ENCODE results near the gene INPP4A.
A peak's percentile ranks its signal among the peaks of the same experiment; 100 is the strongest.

Gene INPP4A

DNA sequence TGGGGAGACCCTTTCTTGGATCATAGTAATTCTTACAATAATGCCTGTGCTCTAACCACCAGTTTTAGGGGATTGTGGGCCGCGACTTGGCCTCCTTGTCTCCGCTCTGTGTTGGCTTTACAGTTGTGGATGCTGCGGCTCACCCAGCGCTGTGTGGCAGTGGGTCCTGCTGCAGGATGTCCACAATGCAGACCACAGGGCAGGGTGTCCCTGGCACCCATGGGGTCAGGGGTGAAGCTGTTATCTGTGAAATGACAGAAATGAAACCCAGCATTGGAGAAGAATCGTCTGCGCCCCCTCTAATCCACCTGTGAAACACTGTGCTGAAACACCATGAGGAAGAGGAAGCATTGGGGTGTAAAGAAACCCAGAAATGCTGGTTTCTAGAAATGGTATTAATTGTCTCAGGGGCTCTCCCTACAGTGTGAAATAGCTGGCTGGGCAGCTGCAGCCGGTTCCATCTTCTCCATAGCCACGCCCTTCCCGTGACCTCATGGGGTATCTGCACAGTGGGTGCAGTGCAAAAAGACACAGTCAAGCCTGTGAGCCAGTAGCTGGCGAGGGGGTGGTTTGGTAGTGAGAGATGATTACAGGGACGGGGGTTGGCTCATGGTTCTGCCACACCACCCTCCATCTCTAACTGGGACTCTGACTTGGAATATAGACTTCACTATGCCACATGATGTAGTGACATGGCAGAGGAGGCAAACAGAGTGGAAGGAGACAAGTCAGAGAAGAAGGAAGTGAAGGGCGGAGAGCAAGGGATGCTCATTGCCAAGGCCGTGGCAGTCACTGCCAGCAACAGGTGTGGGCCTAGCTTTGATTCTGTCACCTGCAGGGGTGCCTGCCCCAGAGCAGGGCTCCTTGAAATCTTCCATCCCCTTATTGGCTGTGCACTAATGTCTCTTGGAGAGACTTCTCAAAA, 16.2 kb downstream of the INPP4A start:
- peak; percentile 50 for DNase-seq (ENCODE audit: low read depth)

DNA sequence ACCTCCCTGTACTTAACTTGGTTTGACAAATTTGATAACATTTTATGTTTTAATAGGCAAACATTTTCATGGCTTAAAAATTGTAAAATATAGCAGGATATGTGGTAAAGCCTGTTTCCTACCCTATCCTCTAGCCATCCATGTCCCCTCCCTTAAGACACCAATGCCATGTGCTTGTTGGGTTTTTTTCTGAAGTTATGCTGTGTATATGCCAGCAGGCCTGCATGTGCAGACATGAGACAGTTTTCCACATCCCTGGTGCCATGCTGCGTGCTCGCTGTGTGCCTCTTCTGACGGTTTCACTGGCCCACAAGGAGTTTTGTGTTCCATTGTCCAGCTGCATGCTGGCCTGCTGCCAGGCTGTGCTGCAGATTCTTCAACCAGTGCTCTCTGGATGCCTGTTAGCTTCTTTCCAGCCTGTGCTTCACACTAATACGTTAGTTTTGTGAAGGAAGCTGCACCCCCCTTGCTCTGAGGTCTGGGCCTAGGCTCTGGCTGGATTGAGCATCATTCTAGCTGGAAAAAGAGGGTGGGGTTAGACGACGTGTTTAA, 16.9 kb downstream of the INPP4A start:
- DNase-seq (ENCODE audit: low read depth): no peak

DNA sequence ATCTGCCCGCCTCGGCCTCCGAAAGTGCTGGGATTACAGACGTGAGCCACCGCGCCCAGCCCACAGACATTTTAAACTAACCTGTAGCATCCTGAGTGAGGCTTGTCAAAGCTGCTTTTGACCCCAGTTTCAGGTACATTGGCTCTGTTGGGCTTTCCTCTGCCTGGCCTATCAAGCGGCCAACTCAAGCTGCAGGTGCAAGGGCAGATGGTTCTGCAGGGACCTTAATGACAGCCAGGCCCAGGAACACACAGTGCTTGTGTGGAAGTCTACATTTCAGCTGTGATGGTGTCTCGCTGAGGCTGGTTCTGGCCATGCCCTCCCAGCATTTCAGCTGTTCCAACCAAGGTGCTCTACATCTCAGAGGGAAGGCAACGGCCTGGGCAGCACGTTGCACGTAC, 18.4 kb downstream of the INPP4A start:
- no peak for DNase-seq (ENCODE audit: low read depth)

DNA sequence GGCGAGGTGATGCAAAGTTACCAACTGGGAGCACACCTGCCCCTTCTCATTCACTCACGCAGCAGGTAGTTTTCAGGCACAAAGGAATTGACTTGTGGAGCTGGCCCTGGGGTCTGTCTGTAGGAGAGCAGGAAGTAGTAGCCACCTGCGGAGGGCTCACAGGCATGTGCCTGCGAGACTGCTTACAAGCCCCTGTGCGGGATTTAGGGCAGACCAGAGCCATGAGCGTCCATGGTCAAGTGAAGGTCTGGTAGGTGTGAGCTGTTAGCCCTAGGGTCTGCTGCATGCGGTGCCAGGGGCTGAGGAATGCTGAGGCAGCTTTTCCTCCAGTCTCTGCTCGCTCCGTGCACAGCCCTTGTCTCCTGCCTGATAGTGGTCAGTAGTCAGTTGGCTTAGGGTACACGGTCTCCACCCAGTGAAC, 18.9 kb downstream of the INPP4A start:
- DNase-seq (ENCODE audit: low read depth): no peak

DNA sequence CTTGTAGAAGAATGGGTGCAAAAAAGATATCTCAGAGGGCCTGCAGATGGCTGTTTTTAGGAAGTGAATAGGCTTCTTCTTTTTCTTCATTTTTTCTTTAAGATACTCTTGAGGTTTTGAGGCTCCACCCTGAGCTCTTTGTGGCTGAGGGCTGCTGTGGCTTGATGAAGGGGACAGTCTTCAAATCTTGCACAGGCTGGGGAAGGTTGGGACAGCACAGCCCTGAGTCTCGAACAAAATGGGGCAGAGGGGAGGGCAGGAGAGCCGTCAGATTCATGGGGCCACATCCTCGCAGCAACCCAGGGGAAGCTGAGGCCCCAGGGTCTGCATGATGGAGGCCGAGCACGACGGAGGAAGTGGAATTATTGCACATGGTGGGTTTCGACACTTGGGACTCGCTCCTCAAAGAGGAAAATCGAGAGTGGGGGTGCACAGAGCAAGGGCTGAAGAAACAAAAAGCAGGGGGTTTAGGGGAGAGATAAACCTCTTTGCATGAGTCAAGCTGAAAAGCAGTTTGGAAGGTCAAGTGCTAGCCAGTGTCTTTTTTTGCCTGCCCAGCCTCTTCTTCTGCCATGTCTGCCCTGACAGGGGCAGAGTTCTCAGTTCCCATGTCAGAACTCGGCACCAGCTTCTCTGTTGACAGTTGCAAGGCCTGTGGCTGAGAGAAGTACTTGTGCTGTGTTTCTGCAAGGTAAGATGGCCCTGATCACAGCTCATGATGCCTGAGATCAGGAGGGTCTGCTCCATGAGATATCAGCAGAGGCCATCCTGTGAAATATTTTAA, 19.5 kb downstream of the INPP4A start:
- DNase-seq (ENCODE audit: low read depth): no peak

DNA sequence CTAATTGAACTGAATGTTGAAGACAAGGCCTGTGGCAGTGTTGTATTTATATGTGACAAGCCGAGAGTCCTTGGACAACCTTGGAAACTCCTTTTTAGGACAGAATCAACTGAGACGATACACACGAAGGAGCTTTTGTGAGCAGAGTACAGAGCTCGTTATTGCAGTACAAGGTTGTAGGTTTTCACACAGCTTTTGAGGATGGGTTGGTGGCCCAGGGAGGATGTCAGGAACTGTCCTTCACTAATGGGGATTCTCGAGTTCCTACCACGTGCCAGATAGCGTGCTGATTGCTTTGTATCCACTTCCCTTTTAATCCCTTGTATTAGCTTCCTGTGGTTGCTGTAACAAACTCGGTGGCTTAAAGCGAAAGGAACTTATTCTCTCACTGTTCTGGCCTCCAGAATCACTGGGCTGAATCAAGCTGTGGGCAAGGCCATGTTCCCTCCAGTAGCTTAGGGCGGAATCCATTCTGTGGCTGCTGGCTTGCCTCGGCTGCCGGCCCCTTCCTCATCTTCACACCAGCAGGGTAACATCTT, 20.2 kb downstream of the INPP4A start:
- no peak for DNase-seq (ENCODE audit: low read depth)

DNA sequence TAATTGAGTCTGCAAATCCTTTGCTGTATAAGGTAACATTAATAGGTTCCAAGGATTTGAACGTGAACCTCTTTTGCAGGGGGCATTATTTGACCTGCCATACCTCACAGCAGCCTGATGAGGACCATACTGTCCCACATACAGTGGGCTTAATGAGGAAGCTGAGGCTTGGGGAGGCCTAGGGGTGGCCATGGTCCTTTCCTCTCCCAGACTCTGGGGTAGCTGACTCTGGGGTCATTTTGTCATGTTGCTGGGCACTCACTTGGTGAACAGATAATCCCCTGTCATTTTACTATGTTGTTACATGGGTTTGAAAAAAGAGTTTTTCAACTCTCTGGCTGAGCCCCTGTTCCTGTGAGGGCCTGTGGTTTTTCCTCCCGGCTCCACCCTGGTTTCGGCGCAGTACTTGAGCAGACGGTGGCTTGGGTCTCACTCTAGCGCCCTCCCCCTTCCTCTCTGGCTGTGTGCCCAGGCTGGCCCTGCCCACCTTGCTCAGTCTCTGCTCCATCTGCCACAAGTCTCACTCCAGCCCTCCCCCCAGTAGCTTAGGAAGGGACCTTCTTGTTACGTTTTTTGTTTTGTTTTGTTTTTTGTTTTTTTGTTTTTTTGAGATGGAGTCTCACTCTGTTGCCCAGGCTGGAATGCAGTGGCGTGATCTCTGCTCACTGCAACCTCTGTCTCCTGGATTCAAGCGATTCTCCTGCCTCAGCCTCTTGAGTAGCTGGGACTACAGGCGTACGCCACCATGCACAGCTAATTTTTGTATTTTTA, 21.0 kb downstream of the INPP4A start:
- DNase-seq (ENCODE audit: low read depth): peak; percentile 74

DNA sequence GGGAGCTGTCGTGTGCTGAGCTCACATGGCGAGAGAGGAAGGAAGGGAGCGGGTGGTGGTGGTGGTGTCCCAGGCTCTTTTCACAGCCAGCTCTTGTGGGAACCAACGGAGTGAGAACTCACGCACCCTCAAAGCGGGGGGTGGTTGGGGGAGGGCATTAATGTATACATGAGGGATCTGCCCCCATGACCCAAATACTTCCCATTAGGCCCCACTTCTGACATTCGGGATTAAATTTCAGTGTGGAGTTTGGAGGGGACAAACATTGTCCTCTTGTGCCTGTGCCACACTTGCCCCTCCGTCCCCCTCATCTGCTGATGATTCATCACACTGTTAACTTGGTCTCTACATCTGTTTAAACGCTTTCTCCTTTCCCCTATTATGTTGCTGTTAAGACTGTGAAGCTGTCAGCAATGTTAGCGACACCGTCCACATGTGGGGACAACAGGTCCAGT, 22.5 kb downstream of the INPP4A start:
- DNase-seq (ENCODE audit: low read depth): no peak

DNA sequence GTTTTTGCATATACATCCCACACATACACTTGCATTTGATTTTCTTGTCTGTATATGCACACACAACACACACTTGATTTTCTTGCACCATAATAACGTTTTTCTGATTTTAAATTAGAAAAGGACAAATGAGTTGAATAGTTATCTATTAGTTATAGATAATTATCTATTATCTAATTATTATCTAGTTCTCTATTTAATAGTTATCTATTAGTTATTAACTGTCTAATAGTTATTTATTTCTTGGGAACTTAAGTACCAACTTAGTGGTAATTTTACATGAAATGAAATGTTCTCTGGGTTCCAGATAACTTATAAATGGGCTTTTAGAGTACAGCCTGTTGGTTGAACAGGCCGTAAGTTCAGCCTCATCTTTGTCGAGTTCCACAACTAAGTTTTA, 23.0 kb downstream of the INPP4A start:
- no peak for DNase-seq (ENCODE audit: low read depth)

DNA sequence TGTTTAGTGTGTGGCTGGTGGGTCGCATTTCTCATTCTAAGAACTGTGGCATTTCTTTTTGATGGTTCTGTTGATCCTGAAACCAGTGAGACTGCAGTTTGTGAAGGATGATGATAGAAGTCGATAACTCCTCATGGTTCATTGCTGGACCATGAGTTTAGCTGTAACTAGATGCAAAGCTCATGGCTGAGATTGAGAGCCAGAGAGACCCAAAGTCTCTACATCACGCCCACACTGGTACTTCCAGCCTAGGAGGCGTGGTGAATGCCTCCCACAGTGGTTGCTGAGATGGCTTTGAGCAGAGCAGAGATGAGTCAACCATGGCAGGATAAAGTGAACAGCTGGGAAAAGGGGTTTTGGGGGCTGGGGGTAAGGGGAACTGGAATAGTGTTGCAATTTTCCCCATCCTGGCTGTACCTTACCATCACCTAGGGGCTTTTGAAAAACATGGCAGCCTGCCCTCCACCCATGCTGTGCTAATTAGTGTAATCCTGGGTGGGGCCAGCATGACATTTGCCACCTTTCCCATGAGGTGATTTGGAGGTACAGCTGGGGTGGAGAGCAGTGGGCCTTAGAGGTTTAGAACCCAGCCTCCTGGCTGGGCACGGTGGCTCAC, 24.1 kb downstream of the INPP4A start:
- no peak for DNase-seq (ENCODE audit: low read depth)

DNA sequence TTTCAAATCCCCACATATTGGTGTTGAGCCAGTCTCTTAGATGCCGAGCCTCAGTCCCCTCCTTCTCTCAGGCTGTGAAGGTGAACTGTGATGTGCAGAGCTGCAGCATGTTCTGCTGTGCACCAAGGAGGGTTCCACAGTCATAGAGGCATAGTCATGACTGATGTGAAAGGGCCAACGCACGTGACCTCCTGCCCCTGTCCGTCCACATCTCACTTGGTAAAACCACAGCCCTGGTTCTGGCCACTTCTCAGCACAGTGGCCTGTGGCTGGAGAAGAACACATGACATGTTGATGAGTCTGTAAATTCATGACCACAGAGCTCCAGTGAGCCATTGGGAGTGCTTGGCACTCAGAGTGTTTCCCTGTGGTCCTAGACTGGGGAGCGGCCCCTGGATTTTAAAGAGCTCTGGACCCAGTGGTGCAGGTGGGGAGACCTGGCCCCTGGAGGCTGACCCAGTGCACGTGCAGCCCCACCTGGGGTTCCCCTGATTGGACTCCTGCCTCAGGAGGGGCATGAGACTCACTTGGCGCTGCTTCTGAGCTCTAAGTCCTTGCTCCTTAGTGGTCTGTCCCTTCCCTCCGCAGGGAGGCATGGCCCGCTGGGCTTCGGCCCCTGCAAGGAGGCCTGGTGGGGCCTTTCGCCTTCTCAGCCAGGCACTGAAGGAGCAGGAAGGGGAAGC, 25.3 kb downstream of the INPP4A start:
- DNase-seq (ENCODE audit: low read depth): no peak

DNA sequence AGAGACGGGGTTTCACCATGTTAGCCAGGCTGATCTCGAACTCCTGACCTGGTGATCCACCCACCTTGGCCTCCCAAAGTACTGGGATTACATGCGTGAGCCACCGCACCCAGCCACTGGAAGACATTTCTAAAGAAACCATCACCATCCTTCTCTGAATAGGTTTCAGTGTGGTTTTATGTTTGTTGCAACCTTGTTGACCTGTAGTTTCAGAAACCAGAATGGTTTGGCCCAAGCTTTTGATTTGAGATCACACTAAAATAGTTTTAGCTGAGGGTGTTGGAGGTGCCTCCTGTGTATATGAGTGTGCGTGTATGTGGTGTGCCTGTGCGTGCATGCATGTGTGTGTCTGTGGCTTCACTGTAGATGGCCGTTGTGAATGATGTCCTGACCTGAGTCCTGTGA, 26.2 kb downstream of the INPP4A start:
- DNase-seq (ENCODE audit: low read depth): no peak

DNA sequence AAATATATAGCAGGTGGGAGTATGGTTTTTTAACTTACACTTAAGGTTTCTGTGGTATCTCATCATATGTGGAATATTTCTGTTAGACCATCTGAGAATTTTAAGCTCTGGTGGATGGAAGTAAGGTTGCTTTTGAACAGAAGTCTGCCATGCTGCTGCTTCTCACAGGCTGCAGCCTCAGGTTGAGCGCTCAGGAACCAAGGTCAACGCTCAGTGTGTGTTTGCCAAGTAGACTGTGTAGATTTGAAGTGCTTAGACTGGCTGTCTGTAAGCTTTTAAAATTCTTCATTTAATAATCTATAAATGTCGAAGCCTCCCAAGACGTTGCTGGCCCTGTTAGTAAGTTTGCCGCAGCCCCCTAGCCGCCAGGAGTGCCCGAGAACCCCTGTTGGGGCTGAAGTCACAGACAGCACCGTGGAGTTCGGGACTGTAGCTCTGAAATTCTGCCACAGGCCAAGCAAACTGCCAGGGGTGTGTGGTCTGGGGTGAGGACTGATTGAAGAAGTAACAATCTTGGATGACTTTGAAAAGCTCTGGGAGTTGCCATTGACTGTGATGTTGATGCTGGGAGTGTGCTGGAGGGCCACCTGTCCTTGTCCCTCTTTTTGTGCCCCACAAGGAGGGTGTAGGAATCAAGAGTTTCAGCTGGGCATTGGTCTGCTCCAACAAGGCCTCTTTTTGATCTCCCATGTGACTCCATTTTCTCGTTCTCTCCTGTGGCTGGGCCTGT, 26.9 kb downstream of the INPP4A start:
- no peak for DNase-seq (ENCODE audit: low read depth)

DNA sequence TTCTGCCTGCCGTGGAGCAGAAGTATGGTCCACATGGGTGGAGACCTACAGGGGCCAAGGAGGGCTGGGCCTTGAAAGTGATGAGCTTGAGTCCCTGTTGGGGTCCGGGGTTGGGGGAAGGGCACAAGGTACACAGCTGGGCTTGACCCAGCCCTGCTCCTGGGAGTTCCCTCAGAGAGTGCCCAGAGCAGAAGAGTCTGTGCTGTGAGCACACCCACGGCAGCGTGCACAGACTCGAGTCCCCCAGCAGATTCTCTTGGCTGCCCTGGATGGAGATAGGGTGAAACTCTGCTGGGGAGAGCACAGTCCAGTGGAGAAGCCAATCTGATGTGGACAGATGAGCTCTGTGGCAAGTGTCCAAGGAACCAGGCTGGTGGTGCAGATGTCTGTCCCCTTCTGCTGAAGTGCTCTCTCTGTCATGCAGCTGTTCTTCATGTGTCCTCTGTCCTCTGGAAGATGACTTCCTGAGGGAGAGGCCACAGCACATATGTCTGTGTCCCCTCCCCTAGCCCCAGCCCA, 27.5 kb downstream of the INPP4A start:
- no peak for DNase-seq (ENCODE audit: low read depth)

DNA sequence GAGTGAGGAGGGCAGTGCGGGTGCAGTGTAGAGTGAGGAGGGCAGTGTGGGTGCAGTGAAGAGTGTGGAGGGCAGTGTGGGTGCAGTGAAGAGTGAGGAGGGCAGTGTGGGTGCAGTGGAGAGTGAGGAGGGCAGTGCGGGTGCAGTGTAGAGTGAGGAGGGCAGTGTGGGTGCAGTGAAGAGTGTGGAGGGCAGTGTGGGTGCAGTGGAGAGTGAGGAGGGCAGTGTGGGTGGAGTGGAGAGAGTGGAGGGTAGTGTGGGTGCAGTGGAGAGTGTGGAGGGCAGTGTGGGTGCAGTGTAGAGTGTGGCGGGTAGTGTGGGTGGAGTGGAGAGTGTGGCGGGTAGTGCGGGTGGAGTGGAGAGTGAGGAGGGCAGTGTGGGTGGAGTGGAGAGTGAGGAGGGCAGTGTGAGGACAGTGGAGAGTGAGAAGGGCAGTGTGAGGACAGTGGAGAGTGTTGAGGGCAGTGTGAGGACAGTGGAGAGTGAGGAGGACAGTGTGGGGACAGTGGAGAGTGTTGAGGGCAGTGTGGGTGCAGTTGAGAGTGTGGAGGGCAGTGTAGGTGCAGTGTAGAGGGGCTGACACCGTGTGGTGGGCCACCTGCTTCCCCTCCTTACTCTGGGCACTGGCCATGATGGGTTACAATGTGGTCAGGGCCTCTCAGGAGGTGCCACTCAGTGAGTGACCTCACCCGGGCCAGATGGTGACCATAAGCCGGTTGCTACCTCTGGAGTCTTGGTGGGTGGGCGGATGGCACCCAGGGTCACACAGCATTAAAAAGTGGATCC, 28.5 kb downstream of the INPP4A start:
- DNase-seq (ENCODE audit: low read depth): no peak

DNA sequence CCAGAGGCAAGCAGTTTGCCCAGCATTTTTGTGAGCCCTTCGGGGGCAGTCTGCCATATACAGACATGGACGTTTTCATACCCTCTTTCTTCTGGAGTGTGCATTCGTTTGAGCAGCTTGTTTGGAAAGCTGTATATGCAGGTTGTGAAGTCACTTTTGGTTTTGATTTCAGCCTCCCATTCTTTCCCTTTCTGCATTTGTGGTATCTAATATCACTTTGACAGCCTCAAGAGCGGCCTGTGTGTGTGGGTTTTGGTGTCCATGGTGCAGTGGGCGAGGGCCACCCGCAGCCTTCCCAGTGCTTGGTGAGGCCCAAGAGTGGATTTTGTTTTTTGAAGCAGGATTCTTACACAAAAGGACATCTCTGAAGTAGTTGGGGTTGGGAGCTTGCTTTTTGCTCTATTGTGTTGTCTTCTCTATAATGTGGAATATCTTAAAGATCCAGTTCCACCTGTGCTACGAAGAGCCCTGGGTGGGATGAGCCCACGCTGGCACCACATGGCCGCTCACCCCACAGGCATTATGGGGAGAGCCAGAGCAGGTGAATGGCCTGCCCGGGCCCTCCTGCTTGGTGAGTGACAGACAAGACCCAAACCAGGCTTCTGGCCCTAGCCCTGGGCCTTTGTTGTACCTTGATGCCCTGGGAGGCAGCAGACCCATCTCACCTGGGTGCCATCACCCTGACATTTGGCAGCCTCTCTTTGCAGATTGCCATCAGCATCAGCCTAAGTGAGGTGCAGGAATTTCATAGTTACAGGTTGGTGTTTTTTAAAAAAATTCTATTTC, 29.5 kb downstream of the INPP4A start:
- DNase-seq (ENCODE audit: low read depth): no peak

DNA sequence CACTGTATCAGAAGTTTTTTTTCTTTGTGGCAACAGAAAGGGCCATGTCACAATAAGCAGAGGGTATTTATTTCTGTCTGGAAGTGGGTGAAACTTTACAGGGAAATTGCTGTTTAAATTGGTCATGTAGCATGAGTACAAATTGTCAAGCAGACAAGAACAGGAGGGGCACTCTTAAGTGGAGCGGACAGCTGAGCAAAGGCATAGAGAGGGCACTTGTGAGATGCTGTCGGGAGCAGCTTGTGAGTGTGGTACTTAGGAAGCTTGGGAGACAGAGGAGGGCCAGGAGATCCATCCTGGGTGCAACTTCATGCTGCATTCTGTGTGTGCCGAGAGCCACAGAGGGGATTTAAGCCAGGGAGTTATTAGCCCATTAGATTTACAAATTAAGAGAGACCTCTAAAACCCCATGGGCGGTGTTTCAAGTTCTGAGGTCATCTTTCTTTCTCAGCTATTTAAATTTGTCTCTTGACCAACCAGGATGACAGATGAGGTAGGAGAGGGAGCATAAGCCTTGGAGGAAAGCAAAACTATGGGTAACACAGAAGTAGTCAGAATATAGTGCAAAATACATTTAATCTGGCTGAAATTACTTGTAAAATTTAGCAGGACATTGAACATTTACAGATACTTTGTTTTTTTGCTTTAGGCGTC, 30.4 kb downstream of the INPP4A start:
- no peak for DNase-seq (ENCODE audit: low read depth)
